Medulla oblongata (tissue), 1 donor: ENCODE results near the gene ATE1.
"Not testable (repeated sequence)": the region's sequence is repeated elsewhere in the genome, so short reads cannot be mapped to it uniquely, and the experiment has no call there.

Experiments
- DNase-seq: peaks from one replicate; pipeline ENCODE4 v3.0.0-alpha.2; 2015; ENCODE audit errors: extremely low spot score

Gene ATE1

DNA sequence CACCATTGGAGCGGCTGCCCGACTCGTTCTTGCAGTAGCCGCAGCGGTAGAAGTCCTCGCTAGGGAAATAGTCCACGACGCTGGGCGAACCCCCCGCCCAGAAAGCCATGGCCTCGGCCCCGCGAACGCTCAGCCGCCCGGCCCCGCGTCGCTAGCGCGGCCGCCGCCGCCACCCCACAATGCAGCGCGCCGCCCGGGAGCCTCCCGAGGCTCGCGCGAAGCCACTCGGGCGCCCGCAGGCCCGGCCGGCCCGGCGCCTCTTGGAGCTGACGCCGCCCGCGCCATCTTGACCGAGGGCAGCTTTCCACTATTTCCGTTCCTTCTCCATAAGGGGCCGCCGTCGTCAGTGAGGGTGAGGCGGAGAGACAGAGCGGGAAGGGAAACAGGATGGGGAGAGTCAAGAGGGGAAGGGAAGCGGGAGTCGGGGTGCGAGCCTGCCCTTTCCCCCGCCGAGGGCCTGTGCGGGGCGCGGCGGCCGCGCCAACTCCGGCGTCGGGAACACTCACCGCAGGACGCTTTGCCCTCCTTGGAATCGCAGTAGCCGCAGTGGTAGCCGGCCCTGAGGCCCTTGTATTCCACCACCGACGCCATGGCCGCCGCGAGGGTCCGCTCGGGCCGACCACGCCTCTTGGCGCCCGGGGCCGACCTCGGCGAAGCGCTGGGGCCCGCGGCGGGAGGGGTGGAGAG, at the start of gene ATE1:
Gene ATE1, minus strand, starts transcription at position 191 of the 687 bp plus-strand sequence. Its CDS starts 82 bp downstream, at position 109.
- DNase-seq, result peak; percentile 94

DNA sequence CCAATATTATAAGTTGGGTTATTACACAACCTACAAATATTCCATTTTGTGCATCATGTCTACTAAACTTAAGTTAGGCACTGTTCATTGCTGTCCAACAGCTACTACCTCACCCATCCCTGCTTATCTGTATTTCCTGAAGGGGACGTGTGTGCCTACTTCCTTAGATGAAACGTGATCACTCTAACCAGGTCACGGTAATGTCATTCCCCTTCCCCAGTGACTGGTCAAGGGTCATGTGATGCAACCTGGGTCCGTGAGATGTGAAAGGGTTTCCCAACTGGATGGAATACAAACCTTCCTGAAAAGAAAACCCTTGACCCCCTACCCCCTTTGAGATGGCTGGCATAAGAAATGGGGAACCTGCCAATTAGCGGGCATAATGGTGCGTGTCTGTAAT, 48.8 kb upstream of the ATE1 start:
- DNase-seq, result no peak

- no peak for DNase-seq
These were observed 47.7 kb upstream of the ATE1 start for GRCh38 chr10:121975295-121976086.

- DNase-seq, result peak; percentile 73
These were observed 46.9 kb upstream of the ATE1 start, which contains the start of gene NSMCE4A for GRCh38 chr10:121974535-121975294. Gene NSMCE4A (minus strand): TSS chr10:121975217. CDS start chr10:121975165, 52 bp downstream.

DNA sequence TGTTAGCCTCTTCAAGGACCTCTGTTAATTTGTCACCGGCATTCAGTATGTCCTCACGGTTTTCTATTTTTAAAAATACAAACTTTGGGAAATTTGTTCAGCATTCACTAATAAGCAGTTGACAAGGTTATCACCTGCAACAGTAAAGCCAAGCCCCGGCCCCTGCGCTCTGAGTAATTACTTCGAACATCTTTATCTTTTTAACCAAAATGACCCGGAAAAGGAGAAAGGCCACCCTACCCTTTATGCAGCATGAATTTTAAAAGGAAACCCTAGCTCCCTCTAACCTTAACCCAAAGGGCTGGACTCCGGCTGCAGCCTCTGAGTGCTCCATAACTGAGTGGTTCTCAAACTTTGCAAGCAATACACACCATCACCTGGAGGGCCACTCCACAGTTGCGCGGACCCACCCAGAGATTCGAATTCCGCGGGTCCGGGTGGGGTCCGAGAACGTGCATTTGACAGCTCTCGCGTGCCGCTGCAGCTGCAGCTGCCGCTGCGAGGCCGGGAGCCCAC, 46.2 kb upstream of the ATE1 start:
- DNase-seq, result no peak

DNA sequence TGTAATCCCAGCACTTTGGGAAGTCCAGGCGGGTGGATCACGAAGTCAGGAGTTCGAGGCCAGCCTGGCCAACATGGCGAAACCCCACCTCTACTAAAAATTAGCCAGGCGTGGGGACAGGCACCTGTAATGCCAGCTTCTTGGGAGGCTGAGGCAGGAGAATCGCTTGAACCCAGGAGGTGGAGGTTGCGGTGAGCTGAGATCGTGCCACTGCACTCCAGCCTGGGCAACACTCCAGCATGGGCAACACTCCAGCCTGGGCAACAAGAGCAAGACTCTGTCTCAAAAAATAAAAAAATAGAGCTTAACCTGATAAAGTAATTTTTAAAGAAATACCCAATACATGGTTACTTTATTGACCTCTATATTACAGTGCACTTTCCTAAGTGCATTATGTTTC, 41.3 kb upstream of the ATE1 start:
- not testable (repeated sequence) for DNase-seq

- DNase-seq, result no peak
These were observed 38.2 kb upstream of the ATE1 start for GRCh38 chr10:121965996-121966395.

GRCh38 chr10:121961456-121961855, 33.6 kb upstream of the ATE1 start:
- DNase-seq, result no peak

- no peak for DNase-seq
These were observed 31.8 kb upstream of the ATE1 start for GRCh38 chr10:121959671-121960070.

DNA sequence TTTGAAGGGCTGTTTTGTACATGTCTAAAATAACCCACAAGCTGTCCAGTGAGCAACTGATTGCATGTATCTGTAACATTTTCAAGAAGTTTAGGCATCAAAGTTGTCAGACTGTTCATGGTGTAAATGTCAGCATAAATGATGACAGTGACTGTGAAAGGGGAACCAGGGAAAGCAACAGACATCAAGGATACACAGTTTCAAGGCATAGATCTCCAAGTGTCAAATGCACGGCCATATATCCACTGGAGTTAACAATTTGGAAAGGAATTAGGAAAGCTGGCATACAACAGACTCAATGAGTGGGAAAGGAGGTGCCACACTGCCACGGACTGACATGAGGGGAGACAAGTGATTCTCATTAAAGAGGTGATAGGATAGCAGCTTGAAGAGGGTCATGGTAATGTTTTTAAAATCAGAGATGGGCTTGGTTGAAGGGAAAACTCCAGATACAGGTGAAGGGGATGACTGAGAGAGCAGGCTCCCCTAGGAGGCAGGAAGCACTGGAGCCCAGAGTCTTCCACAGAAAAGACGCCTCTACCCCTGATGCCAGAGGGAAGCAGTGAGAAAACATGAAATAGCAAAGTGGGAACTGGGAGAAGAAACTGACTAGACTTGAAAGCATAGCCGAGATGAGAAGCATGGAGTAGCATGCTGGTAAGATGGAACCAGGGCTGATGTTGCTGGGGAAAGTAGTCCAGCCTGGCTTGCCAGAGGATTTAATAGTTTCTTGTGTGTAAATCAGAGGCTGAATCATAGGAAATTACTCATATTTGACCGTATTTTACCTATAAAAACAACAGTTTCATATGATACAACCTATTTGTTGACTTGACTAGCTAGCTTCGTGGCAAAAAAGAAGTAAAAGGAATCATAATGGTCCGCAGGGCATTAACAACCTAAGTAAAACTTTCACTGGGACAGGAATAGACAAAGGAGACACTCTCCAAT, 28.6 kb upstream of the ATE1 start:
- no peak for DNase-seq

GRCh38 chr10:121952226-121952625, 24.4 kb upstream of the ATE1 start:
- no peak for DNase-seq

GRCh38 chr10:121949451-121949850, 21.6 kb upstream of the ATE1 start:
- DNase-seq, result no peak

DNA sequence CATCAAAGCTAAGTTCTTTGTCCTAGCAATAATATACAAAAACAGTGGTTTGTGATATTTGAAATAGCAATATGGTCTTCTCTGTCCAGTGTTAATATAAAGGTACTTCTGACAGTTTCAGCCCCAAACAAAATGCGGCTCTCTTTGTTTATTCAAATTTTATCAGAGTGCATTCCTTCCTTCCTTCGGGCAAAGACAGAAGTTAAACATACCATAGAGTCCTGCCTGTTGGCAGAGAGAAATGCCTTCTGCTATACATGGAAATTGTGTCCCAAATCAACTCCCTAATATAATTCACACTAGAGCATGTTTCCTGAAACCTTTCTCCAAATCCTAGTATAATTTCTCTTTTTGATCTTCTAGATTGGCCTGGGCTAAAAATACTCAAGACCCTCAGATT, 21.2 kb upstream of the ATE1 start:
- no peak for DNase-seq

GRCh38 chr10:121947343-121948330, 19.8 kb upstream of the ATE1 start:
- no peak for DNase-seq

- no peak for DNase-seq
These were observed 15.1 kb upstream of the ATE1 start for GRCh38 chr10:121942749-121943416.

- no peak for DNase-seq
These were observed 13.7 kb upstream of the ATE1 start for GRCh38 chr10:121941532-121941931.

DNA sequence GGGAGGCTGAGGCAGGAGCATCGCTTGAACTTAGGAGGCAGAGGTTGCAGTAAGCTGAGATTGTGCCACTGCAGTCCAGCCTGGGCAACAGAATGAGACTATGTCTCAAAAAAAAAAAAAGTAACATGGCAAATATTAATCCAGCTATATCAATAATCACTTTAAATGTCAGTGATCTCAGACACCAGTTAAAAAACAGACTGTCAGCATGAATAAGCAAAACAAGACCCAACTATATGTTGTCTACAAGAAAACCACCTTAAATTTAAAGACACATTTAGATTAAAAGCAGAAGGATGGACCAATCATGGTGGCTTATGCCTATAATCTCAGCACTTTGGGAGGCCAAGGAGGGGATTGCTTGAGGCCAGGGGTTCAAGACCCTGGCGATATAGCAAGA, 8.5 kb upstream of the ATE1 start:
- DNase-seq, result no peak

DNA sequence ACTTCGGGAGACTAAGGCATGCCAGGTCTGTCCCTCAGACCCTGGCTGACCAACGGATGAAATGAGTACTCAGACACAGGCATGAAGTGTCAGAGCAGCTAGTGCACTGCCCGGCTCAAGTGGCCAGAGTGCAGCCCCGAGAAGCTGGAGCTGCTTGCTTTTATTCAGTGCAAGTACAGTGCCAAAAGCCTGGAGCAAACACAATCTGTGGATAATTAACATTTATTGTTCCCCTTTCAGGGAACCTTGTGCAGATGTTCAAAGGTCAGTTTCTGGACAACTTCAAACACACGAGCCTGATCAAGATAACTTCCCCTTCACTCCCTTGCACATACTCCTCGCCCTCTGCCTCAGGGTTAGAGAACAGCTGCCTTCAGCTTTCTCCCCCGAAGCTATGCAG, 7.9 kb upstream of the ATE1 start:
- DNase-seq, result no peak
